ENCODE data around the gene DLG1. TPM values are rescaled to one million over a fixed set of nuclear protein-coding genes. Genes with fewer than 3 reads are reported as not detected.

The DLG1 gene
- total and polyA plus RNA-seq, 4 donors: 12.7 to 51.2 (median 22.3) TPM

- 86% methylated on average over 22 of the region's 22 CpGs for WGBS
Observed at GRCh38 chr3:197027896-197028727, 270.3 kb downstream of the DLG1 start.

More at GRCh38 chr3:197027896-197028727, 270.3 kb downstream of the DLG1 start:
- no peaks in the 10 kb centered on the region for H3K27me3 ChIP-seq (ENCODE audit: control insufficient read depth in 4 of 4, insufficient read depth in 4 of 4, low read length in 3 of 4)
- no peak for TF ChIP-seq EGR1 (IDR thresholded peaks at IDR 0.05; ENCODE audit: low read depth in 2 of 2)
- no peak for TF ChIP-seq NR2F2 (IDR thresholded peaks at IDR 0.05)
- TF ChIP-seq HNF4G (IDR thresholded peaks at IDR 0.05): no peak
- TF ChIP-seq RXRA (IDR thresholded peaks at IDR 0.05): no peak
- TF ChIP-seq JUND (IDR thresholded peaks at IDR 0.05): no peak
- no peak for TF ChIP-seq REST (IDR thresholded peaks at IDR 0.05)
- no peak for TF ChIP-seq CTCF (IDR thresholded peaks at IDR 0.05; ENCODE audit: low read depth, low read length, missing input control)
- TF ChIP-seq HNF4A (conservative IDR thresholded peaks at IDR 0.05): no peak
- no peak for TF ChIP-seq FOXA2 (IDR thresholded peaks at IDR 0.05)
- TF ChIP-seq SP1 (IDR thresholded peaks at IDR 0.05): no peak
- no peak for TF ChIP-seq RAD21 (IDR thresholded peaks at IDR 0.05)
- no peak for TF ChIP-seq YY1 (IDR thresholded peaks at IDR 0.05)
- TF ChIP-seq GABPA (IDR thresholded peaks at IDR 0.05 in 1 of 2, conservative IDR thresholded peaks at IDR 0.05 in 1 of 2): no peak
- no peak for TF ChIP-seq FOXA1 (IDR thresholded peaks at IDR 0.05)
- no peak for TF ChIP-seq ZBTB33 (IDR thresholded peaks at IDR 0.05)
- TF ChIP-seq MAX (IDR thresholded peaks at IDR 0.05): no peak
- no peak for TF ChIP-seq TAF1 (conservative IDR thresholded peaks at IDR 0.05)
- TF ChIP-seq ATF3 (IDR thresholded peaks at IDR 0.05): no peak
- no peak overlapping the region for H3K27ac ChIP-seq (ENCODE audit: low read depth in 1 of 2, low read length in 2 of 2)
- peak; percentile 33 for DNase-seq (ENCODE audit: low spot score)
- peaks cover 0 to 10% (median 6%) of the 10 kb centered on the region in 4 donors for H3K4me1 ChIP-seq (ENCODE audit: control insufficient read depth in 4 of 4, insufficient read depth in 4 of 4, low read length in 3 of 4)
- H3K9me3 ChIP-seq (ENCODE audit: control insufficient read depth in 4 of 4, low read length in 3 of 4): no peaks in the 10 kb centered on the region
- H3K36me3 ChIP-seq (ENCODE audit: control insufficient read depth in 4 of 4, insufficient read depth in 3 of 4, low read depth in 1 of 4, low read length in 3 of 4): no peaks in the 10 kb centered on the region
- H3K9ac ChIP-seq (ENCODE audit: low read depth in 1 of 2, low read length in 2 of 2): no peak overlapping the region
- no peak overlapping the region for H3K4me3 ChIP-seq (ENCODE audit: low read depth in 1 of 3, low read length in 3 of 3)

Data from liver (tissue), 9 donors.